ENCODE results near the gene ATG13.

- no peak for TF ChIP-seq CTCF (IDR thresholded peaks at IDR 0.05)
- no peak for TF ChIP-seq POLR2A (IDR thresholded peaks at IDR 0.05)
Observed at GRCh38 chr11:46680164-46680760, 62.9 kb downstream of the ATG13 start.

Data from lower leg skin (tissue), 3 donors.